Measurements from ENCODE around the gene SUN1. TPM values are rescaled to one million over a fixed set of nuclear protein-coding genes. Genes with fewer than 3 reads are reported as not detected.

SUN1 gene
- total RNA-seq, 2 experiments from 2014 or later: 50.1 to 53.4 TPM

GRCh38 chr7:892648-893593 is 60.6 kb downstream of the SUN1 start:
- Mint-ChIP-seq H3K27me3 (peaks cover 4% of the 10 kb centered on the region), H3K4me1 (peaks cover 2% of the 10 kb centered on the region), H3K36me3 (peaks cover 34% of the 10 kb centered on the region), H3K4me3 (no peak overlapping the region), H3K9me3 (peaks cover 4% of the 10 kb centered on the region), H3K27ac (no peak overlapping the region)
- no peak for DNase-seq

GRCh38 chr7:893686-894085 is 61.4 kb downstream of the SUN1 start:
- peaks cover 4% of the 10 kb centered on the region for H3K9me3 Mint-ChIP-seq
- peaks cover 2% of the 10 kb centered on the region for H3K4me1 Mint-ChIP-seq
- no peak overlapping the region for H3K4me3 Mint-ChIP-seq
- H3K36me3 Mint-ChIP-seq: peaks cover 34% of the 10 kb centered on the region
- DNase-seq: no peak
- H3K27me3 Mint-ChIP-seq: peaks cover 4% of the 10 kb centered on the region
- H3K27ac Mint-ChIP-seq: no peak overlapping the region

GRCh38 chr7:894164-894867 is 62.0 kb downstream of the SUN1 start:
- no peak for DNase-seq
- peaks cover 4% of the 10 kb centered on the region for H3K27me3 Mint-ChIP-seq
- H3K36me3 Mint-ChIP-seq: peaks cover 34% of the 10 kb centered on the region
- H3K4me3 Mint-ChIP-seq: no peak overlapping the region
- H3K9me3 Mint-ChIP-seq: peaks cover 4% of the 10 kb centered on the region
- peaks cover 2% of the 10 kb centered on the region for H3K4me1 Mint-ChIP-seq
- H3K27ac Mint-ChIP-seq: no peak overlapping the region

- H3K4me3 Mint-ChIP-seq: no peak overlapping the region
- peaks cover 34% of the 10 kb centered on the region for H3K36me3 Mint-ChIP-seq
- H3K27me3 Mint-ChIP-seq: peaks cover 4% of the 10 kb centered on the region
- DNase-seq: no peak
- peaks cover 4% of the 10 kb centered on the region for H3K9me3 Mint-ChIP-seq
- H3K4me1 Mint-ChIP-seq: peaks cover 2% of the 10 kb centered on the region
- H3K27ac Mint-ChIP-seq: no peak overlapping the region
Measured at GRCh38 chr7:894927-895450, 62.7 kb downstream of the SUN1 start.

- H3K4me3 Mint-ChIP-seq: no peak overlapping the region
- peaks cover 4% of the 10 kb centered on the region for H3K27me3 Mint-ChIP-seq
- H3K27ac Mint-ChIP-seq: no peak overlapping the region
- DNase-seq: no peak
- H3K9me3 Mint-ChIP-seq: peaks cover 4% of the 10 kb centered on the region
- H3K4me1 Mint-ChIP-seq: peaks cover 2% of the 10 kb centered on the region
- H3K36me3 Mint-ChIP-seq: peaks cover 34% of the 10 kb centered on the region
Measured at GRCh38 chr7:895451-896052, 63.3 kb downstream of the SUN1 start.

GRCh38 chr7:896346-897075 is 64.2 kb downstream of the SUN1 start:
- peaks cover 34% of the 10 kb centered on the region for H3K36me3 Mint-ChIP-seq
- no peak for DNase-seq

GRCh38 chr7:897086-897485 is 64.8 kb downstream of the SUN1 start:
- no peak for DNase-seq
- no peak overlapping the region for H3K4me3 Mint-ChIP-seq
- H3K4me1 Mint-ChIP-seq: peaks cover 2% of the 10 kb centered on the region
- H3K9me3 Mint-ChIP-seq: peaks cover 4% of the 10 kb centered on the region
- no peak overlapping the region for H3K27ac Mint-ChIP-seq
- peaks cover 4% of the 10 kb centered on the region for H3K27me3 Mint-ChIP-seq
- peaks cover 33% of the 10 kb centered on the region for H3K36me3 Mint-ChIP-seq

More at GRCh38 chr7:896346-897075, 64.2 kb downstream of the SUN1 start:
- peaks cover 4% of the 10 kb centered on the region for H3K27me3 Mint-ChIP-seq
- H3K27ac Mint-ChIP-seq: no peak overlapping the region
- H3K9me3 Mint-ChIP-seq: peaks cover 4% of the 10 kb centered on the region
- H3K4me3 Mint-ChIP-seq: no peak overlapping the region
- peaks cover 2% of the 10 kb centered on the region for H3K4me1 Mint-ChIP-seq

- Mint-ChIP-seq H3K27ac (no peak overlapping the region), H3K36me3 (peaks cover 30% of the 10 kb centered on the region), H3K4me3 (no peak overlapping the region), H3K27me3 (peaks cover 4% of the 10 kb centered on the region), H3K9me3 (peaks cover under 1% of the 10 kb centered on the region), H3K4me1 (no peaks in the 10 kb centered on the region)
- DNase-seq: no peak
Measured at GRCh38 chr7:897771-898376, 65.6 kb downstream of the SUN1 start.

- Mint-ChIP-seq H3K4me3 (no peak overlapping the region), H3K27me3 (peaks cover 1% of the 10 kb centered on the region), H3K27ac (no peak overlapping the region), H3K9me3 (no peaks in the 10 kb centered on the region), H3K36me3 (peaks cover 26% of the 10 kb centered on the region), H3K4me1 (no peaks in the 10 kb centered on the region)
- no peak for DNase-seq
Measured at GRCh38 chr7:898460-898854, 66.2 kb downstream of the SUN1 start.

GRCh38 chr7:898855-899681 is 66.8 kb downstream of the SUN1 start:
- H3K36me3 Mint-ChIP-seq: peaks cover 21% of the 10 kb centered on the region
- H3K9me3 Mint-ChIP-seq: no peaks in the 10 kb centered on the region
- no peaks in the 10 kb centered on the region for H3K4me1 Mint-ChIP-seq
- no peaks in the 10 kb centered on the region for H3K27me3 Mint-ChIP-seq
- DNase-seq: no peak
- no peak overlapping the region for H3K27ac Mint-ChIP-seq
- H3K4me3 Mint-ChIP-seq: no peak overlapping the region

- no peaks in the 10 kb centered on the region for H3K9me3 Mint-ChIP-seq
Measured at GRCh38 chr7:899806-900205, 67.5 kb downstream of the SUN1 start.

GRCh38 chr7:900331-901040 is 68.2 kb downstream of the SUN1 start:
- H3K36me3 Mint-ChIP-seq: peaks cover 14% of the 10 kb centered on the region
- H3K27ac Mint-ChIP-seq: no peak overlapping the region

More at GRCh38 chr7:899806-900205, 67.5 kb downstream of the SUN1 start:
- Mint-ChIP-seq H3K27me3 (no peaks in the 10 kb centered on the region), H3K4me1 (no peaks in the 10 kb centered on the region), H3K27ac (no peak overlapping the region), H3K36me3 (peaks cover 16% of the 10 kb centered on the region), H3K4me3 (no peak overlapping the region)
- no peak for DNase-seq

GRCh38 chr7:901041-901387 is 68.7 kb downstream of the SUN1 start:
- no peak for DNase-seq
- no peaks in the 10 kb centered on the region for H3K9me3 Mint-ChIP-seq
- no peaks in the 10 kb centered on the region for H3K27me3 Mint-ChIP-seq
- H3K4me1 Mint-ChIP-seq: no peaks in the 10 kb centered on the region
- H3K36me3 Mint-ChIP-seq: peaks cover 11% of the 10 kb centered on the region
- H3K27ac Mint-ChIP-seq: no peak overlapping the region
- no peak overlapping the region for H3K4me3 Mint-ChIP-seq

More at GRCh38 chr7:900331-901040, 68.2 kb downstream of the SUN1 start:
- H3K9me3 Mint-ChIP-seq: no peaks in the 10 kb centered on the region
- H3K4me3 Mint-ChIP-seq: no peak overlapping the region
- no peak for DNase-seq
- H3K4me1 Mint-ChIP-seq: no peaks in the 10 kb centered on the region
- no peaks in the 10 kb centered on the region for H3K27me3 Mint-ChIP-seq

Data from activated naive CD8-positive, alpha-beta T cell treated with anti-CD3 and anti-CD28 coated beads for 36 hours (primary cell).